Spleen (tissue), 11 donors: ENCODE measurements around the gene RGS10. TPM values are rescaled to one million over a fixed set of nuclear protein-coding genes. Genes with fewer than 3 reads are reported as not detected.
"Not testable (repeated sequence)": the region's sequence is repeated elsewhere in the genome, so short reads cannot be mapped to it uniquely, and the experiment has no call there.

ENCODE experiments used
- DNase-seq: peaks from one replicate; pipeline ENCODE4 v3.0.0-alpha.2; 2020
- H3K27ac ChIP-seq, 8 donors: fragments of 200-600 bp; sonication (generic) in 7 of 8; 1 replicate in 4 of 8; 2 replicates in 4 of 8; pipeline versions ENCODE4 v1.5.0 to v1.8.0; 2016 to 2021; ENCODE audit warnings: inconsistent platforms in 4 of 8, mild to moderate bottlenecking in 4 of 8, moderate library complexity in 1 of 8
- H3K27me3 ChIP-seq, 7 donors: fragments of 200-600 bp; sonication (generic) in 6 of 7; replicated peaks in 1 of 7; 1 replicate in 4 of 7; 2 replicates in 3 of 7; pipeline versions ENCODE4 v1.5.0 to v1.8.0; 2016 to 2021; ENCODE audit warnings: inconsistent platforms in 3 of 7, mild to moderate bottlenecking in 1 of 7
- H3K36me3 ChIP-seq, 6 donors: fragments of 200-600 bp; sonication (generic) in 5 of 6; 1 replicate in 4 of 6; 2 replicates in 2 of 6; pipeline versions ENCODE4 v1.5.0 to v1.8.0; 2016 to 2021; ENCODE audit warnings: inconsistent platforms in 2 of 6
- H3K4me1 ChIP-seq, 6 donors: fragments of 200-600 bp; sonication (generic) in 5 of 6; 1 replicate in 3 of 6; 2 replicates in 3 of 6; pipeline versions ENCODE4 v1.5.0 to v1.8.0; 2016 to 2021; ENCODE audit warnings: inconsistent platforms in 3 of 6
- H3K4me3 ChIP-seq, 8 donors: fragments of 200-600 bp; sonication (generic) in 7 of 8; 1 replicate in 4 of 8; 2 replicates in 4 of 8; pipeline versions ENCODE4 v1.5.0 to v1.8.0; 2016 to 2021; ENCODE audit warnings: inconsistent platforms in 4 of 8, mild to moderate bottlenecking in 4 of 8, moderate library complexity in 2 of 8
- H3K9me3 ChIP-seq, 8 donors: fragments of 200-600 bp; sonication (generic) in 7 of 8; 1 replicate in 4 of 8; 2 replicates in 4 of 8; pipeline versions ENCODE4 v1.5.0 to v1.8.0; 2016 to 2021; ENCODE audit warnings: inconsistent platforms in 4 of 8
- POLR2A ChIP-seq, 3 donors: fragments of 450-650 bp; IDR thresholded peaks; one replicate each; pipeline ENCODE4 v1.5.1; 2017; ENCODE audit warnings: antibody characterized with exemption in 3 of 3, mild to moderate bottlenecking in 1 of 3
- POLR2AphosphoS5 ChIP-seq, 3 donors: sonication (generic); formaldehyde crosslinking; IDR thresholded peaks; one replicate each; pipeline ENCODE4 v1.5.1; 2017; ENCODE audit warnings: antibody characterized with exemption in 3 of 3
- WGBS, 5 donors: extraction: QIAGEN DNeasy Blood & Tissue Kit in 3 of 5; methylation state at CpG; one replicate each; pipeline versions ENCODE4 v1.1.5 to v1.1.7; 2013 to 2018; 5-methylcytosine and 5-hydroxymethylcytosine counted together
- intact Hi-C: fragments of 100-400 bp; cut with DNase I; formaldehyde crosslinking; loops from one replicate; pipeline ENCODE4 v1.15.0; 2023; ENCODE audit warnings: low total_unique reads
- polyA plus RNA-seq, 3 donors: library from polyadenylated mRNA; stranded (reverse); fragments of 200-250 nt; gene quantifications; one replicate each; pipeline ENCODE4 v1.2.1, GENCODE V29; 2013
- total RNA-seq, 7 donors: library from RNA; depleted of rRNA in 3 of 7; stranded (reverse); fragments of >200 nt in 3 of 7; fragmentation: NEBNext Ultra II Directional in 4 of 7; extraction: Animal tissue kit (Norgen Biotek cat#: 25700) in 4 of 7; gene quantifications; one replicate each; pipeline versions ENCODE4 v1.1.0 to v1.2.1, GENCODE V29; 2016 to 2021
- TF ChIP-seq, protein P1 (sequence below), 11 experiments: fragments of 200-600 bp in 7 of 11; fragments of 450-650 bp in 4 of 11; sonication (generic) in 4 of 11; IDR thresholded peaks in 8 of 11; conservative IDR thresholded peaks in 3 of 11; 1 replicate in 7 of 11; 2 replicates in 4 of 11; pipeline versions ENCODE4 v1.4.0 to v1.8.0; 2016 to 2021; ENCODE audit warnings: antibody characterized with exemption in 11 of 11, inconsistent platforms in 4 of 11, mild to moderate bottlenecking in 1 of 11
- donor health status: healthy with polysubstance abuse.
- donor health status: DM: no; HTN: no; CAD: no; lungs with moderate emphysema.
- donor health status: DM: no; HTN: no; CAD: no.
- donor health status: Bipolar disorder and iron deficiency.
- donor health status: healthy.
- donor health status: DM: no; HTN: no; CAD: no.
- donor health status: DM: yes; HTN: yes; CAD: no.

Gene RGS10
- total and polyA plus RNA-seq, 10 donors: 29.1 to 127 (median 49.6) TPM

DNA sequence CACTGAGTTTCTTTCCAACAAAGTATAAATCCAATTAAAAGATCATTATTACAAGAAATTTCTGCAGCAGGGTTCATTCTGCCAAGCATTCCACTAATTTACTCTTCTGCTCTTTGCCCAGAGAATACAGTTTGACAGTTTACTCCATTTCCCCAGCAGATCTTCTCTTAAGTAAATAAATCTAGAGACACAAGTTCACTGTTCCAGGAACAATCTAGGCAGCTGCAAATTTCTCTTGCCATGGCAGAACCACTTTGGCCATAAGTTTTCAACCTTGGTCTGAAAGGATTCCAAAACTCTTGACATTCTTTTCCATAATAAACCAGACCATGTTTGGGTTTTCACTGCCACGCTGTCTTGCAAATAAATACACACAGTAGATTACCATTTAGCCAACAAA, 11.5 kb downstream of the RGS10 start:
- no peak for DNase-seq
- TF ChIP-seq POLR2AphosphoS5 (IDR thresholded peaks at IDR 0.05): no peak
- no peak for TF ChIP-seq POLR2A (IDR thresholded peaks at IDR 0.05)
- TF ChIP-seq, protein P1, sequence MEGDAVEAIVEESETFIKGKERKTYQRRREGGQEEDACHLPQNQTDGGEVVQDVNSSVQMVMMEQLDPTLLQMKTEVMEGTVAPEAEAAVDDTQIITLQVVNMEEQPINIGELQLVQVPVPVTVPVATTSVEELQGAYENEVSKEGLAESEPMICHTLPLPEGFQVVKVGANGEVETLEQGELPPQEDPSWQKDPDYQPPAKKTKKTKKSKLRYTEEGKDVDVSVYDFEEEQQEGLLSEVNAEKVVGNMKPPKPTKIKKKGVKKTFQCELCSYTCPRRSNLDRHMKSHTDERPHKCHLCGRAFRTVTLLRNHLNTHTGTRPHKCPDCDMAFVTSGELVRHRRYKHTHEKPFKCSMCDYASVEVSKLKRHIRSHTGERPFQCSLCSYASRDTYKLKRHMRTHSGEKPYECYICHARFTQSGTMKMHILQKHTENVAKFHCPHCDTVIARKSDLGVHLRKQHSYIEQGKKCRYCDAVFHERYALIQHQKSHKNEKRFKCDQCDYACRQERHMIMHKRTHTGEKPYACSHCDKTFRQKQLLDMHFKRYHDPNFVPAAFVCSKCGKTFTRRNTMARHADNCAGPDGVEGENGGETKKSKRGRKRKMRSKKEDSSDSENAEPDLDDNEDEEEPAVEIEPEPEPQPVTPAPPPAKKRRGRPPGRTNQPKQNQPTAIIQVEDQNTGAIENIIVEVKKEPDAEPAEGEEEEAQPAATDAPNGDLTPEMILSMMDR (IDR thresholded peaks at IDR 0.05 in 8 of 11, conservative IDR thresholded peaks at IDR 0.05 in 3 of 11): no peak

DNA sequence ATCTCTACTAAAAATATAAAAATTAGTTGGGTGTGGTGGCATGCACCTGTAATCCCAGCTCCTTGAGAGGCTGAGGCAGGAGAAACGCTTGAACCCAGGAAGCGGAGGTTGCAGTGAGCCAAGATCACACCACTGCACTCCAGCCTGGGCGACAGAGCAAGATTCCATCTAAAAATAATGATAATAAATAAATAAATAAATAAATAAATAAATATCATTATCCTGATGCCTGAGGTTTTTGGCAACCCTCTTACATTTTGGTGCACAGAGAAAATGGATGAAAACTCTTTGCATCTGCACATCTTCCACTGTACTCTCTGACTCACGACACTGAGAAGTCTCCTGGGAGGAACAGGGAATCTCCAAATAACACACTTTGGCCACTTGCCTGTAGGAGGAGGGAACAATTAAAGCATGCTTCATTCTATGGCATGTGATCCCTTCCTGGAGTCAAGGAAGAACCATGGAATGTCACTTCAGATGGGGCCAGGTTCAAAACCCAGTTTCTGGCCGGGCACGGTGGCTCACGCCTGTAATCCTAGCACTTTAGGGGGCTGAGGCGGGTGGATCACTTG, 13.8 kb downstream of the RGS10 start:
- intact Hi-C loops, H3K9me3 ChIP-seq, H3K4me3 ChIP-seq, H3K27ac ChIP-seq, H3K27me3 ChIP-seq: not testable (repeated sequence)
- peaks cover 0 to 26% (median 16%) of the 10 kb centered on the region in 6 donors for H3K36me3 ChIP-seq
- 70 to 78% (median 74%) methylated on average over 8 of the region's 8 CpGs for WGBS, 5 donors
- H3K4me1 ChIP-seq: peaks cover 0 to 25% (median 0%) of the 10 kb centered on the region in 6 donors
- DNase-seq: peak; percentile 45

More for the DNA sequence above, 11.5 kb downstream of the RGS10 start:
- intact Hi-C loops: no loop called here
- H3K4me1 ChIP-seq: peaks cover 0 to 39% (median under 1%) of the 10 kb centered on the region in 6 donors
- H3K27ac ChIP-seq: no peak overlapping the region
- H3K36me3 ChIP-seq: peaks cover 0 to 7% (median 0%) of the 10 kb centered on the region in 6 donors
- H3K27me3 ChIP-seq: no peaks in the 10 kb centered on the region
- H3K4me3 ChIP-seq: no peak overlapping the region
- 88 to 100% (median 92%) methylated on average over 1 of the region's 1 CpG for WGBS, 5 donors
- H3K9me3 ChIP-seq: no peaks in the 10 kb centered on the region

DNA sequence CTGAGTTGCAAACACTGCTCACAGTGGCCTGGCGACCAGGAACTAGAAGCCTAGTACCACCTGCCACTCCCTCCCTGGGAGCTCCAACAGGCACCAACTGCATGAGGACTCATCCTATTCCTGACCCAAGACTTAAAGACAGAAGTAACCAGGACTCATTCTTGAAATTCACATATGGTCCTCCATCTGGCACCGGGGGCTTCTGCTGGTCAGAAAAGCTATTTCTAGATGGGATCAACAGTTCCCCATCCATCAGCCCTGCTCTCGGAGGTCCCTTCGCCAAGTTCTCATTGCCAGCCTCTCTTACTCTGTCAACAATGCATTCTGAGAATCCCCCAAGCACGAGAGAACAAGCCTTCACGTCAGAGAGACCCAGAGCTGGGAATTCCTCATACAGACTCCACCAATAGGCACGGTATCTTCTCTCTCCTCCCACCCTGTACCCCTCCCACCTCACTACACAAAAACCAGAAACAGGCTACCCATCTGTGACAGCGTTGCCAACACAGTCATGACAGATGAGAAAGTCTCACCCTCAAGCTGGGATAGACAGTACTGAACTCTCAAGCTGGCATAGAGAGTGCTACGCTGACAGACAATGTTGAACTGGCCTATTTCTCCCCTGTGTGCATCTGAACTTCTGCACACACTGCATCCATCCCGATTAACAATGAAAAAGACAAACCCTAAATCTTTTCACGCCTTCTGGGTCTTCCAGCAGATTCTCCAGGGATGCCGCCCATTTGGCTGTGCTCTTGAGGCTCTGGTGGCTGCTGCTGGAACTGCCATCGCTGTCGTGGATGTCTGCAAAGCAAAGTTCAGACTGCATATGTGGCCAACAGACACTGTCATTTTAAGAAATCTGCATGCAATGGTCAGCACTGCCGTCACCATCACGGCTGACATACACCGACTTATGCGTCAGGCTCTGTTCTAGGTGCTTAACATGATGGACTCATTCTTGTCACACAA, 15.6 kb downstream of the RGS10 start:
- TF ChIP-seq POLR2A (IDR thresholded peaks at IDR 0.05) (no peak), POLR2AphosphoS5 (IDR thresholded peaks at IDR 0.05) (no peak)
- TF ChIP-seq, protein P1 (IDR thresholded peaks at IDR 0.05 in 8 of 11, conservative IDR thresholded peaks at IDR 0.05 in 3 of 11): no peak
- Histone ChIP-seq H3K36me3 (peaks cover 0 to 43% (median 18%) of the 10 kb centered on the region in 6 donors), H3K27me3 (no peaks in the 10 kb centered on the region), H3K27ac (no peak overlapping the region), H3K4me1 (peaks cover 0 to 8% (median 0%) of the 10 kb centered on the region in 6 donors), H3K4me3 (no peak overlapping the region), H3K9me3 (no peaks in the 10 kb centered on the region)
- 74 to 79% (median 78%) methylated on average over 18 of the region's 18 CpGs for WGBS, 5 donors
- intact Hi-C loops: no loop called here
- peak; percentile 54 for DNase-seq

DNA sequence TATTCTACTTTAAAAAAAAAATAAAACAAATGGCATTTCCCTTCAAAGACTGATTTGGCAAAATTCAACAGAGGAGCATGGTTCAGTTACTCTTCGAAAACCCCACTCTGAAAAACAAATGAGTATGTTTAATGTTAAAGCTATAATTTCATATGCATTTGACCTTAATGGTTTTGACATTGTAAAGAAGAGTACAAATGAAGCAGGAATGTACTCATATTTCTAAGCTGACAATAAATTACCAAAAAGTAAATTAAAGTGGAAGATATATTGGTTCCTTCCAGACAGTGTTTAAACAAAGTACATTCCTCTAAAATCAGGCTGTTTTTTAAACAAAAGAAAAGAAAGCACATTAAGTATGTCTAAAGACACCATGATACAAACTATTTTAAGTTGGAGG, 16.4 kb downstream of the RGS10 start:
- peaks cover 0 to 48% (median 18%) of the 10 kb centered on the region in 6 donors for H3K36me3 ChIP-seq
- H3K4me3 ChIP-seq: no peak overlapping the region
- H3K9me3 ChIP-seq: no peaks in the 10 kb centered on the region
- WGBS, 5 donors: 89 to 96% (median 91%) methylated on average over 1 of the region's 1 CpG
- H3K27ac ChIP-seq: no peak overlapping the region
- H3K4me1 ChIP-seq: peaks cover 0 to under 1% (median 0%) of the 10 kb centered on the region in 6 donors
- intact Hi-C loops: no loop called here
- no peaks in the 10 kb centered on the region for H3K27me3 ChIP-seq
- DNase-seq: peak; percentile 6
- TF ChIP-seq POLR2AphosphoS5 (IDR thresholded peaks at IDR 0.05) (no peak), POLR2A (IDR thresholded peaks at IDR 0.05) (no peak)
- TF ChIP-seq, protein P1 (IDR thresholded peaks at IDR 0.05 in 8 of 11, conservative IDR thresholded peaks at IDR 0.05 in 3 of 11): no peak
